Fibroblast of upper back skin (primary cell): Measurements from ENCODE around the gene NDUFV1.
A peak's percentile ranks its signal among the peaks of the same experiment; 100 is the strongest.
"Not testable (repeated sequence)": the region's sequence is repeated elsewhere in the genome, so short reads cannot be mapped to it uniquely, and the experiment has no call there.

Source experiments
- DNase-seq: peaks from one replicate; pipeline ENCODE4 v3.0.0-alpha.2; 2013

Gene NDUFV1

DNA sequence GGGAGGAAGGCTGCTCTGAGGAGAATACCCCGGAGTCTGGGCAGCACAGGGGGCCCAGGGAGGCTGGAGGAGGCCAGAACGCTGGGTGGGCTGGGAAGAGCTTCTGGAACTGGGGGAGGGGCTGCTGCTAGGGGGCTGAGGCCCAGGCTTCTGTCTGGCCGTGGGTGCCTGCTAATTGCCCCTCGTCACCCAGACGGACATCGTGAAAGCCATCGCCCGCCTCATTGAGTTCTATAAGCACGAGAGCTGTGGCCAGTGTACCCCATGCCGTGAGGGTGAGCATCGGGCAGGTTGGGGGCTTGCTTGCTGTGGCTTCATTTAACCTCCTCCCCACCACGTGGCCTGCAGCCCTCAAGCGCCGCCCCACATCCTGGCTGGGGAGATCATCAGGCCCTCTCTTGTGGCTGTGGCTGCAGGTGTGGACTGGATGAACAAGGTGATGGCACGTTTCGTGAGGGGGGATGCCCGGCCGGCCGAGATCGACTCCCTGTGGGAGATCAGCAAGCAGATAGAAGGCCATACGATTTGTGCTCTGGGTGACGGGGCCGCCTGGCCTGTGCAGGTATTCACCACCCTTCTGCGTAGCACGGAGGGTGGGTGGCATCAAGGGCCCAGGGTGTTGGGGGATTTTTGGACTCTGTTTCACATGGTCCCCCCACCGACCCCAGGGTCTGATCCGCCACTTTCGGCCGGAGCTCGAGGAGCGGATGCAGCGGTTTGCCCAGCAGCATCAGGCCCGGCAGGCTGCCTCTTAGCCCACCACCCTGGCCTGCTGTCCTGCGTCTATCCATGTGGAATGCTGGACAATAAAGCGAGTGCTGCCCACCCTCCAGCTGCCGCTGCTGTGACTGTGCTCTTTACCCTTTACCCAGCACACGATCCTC, 5.2 kb downstream of the NDUFV1 start:
- DNase-seq, result no peak

DNA sequence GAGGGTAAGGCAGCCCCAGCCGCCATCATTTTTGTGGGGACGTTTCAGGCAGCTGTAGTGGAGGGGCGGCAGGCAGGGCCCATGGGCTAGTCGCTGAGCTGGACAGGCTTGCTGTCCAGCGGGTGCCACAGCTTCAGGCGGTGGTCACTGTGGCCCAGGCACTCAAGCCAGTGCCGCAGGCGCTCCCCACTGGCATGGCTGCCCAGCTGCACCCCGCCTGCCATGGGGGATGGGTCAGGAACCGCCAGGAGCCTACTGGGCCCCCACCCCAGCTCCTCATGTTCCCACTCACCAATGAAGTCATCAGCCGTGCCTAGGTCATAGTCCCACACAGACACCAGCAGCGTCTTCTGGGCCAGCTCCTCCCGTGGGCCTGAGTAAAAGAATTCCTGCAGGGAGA, 6.0 kb downstream of the NDUFV1 start:
- no peak for DNase-seq

- DNase-seq, result no peak
These were observed 6.7 kb downstream of the NDUFV1 start for GRCh38 chr11:67613313-67613959.

GRCh38 chr11:67613960-67614715, 7.4 kb downstream of the NDUFV1 start:
- peak; percentile 22 for DNase-seq

- DNase-seq, result no peak
These were observed 8.3 kb downstream of the NDUFV1 start for GRCh38 chr11:67614730-67615714.

DNA sequence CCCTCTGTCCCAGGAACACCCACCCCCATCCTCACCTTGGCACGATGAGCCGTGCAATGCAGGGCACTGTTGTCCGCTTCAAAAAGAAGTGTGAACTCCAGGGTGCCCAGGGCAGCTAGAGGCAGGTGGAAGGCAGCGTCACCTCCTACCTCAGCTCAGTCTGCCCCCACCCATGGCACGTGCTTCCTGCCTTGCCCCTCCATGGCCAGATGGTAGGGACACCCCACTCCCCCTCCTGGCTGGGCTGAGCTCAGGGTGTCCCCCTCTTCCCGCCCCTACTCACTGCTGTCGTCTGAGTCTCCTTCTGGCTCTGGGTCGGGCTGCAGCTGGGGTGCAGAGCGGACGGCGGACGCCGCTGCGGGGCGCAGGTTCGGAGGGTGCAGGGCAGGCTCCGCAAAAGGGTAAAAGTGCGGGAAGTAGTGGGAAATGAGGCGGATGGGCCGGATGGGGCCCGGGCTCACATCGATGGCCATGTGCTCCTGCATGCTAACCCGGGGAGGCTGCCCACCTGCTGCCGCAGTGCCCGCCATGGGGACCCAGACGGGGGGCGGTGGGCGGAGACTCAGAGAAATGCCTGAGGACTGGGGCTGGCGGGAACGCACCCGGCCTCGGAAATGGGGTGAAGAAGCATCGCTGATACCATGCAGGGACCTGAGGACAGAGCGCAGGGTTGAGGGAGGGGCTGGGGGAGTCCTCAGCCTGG, 9.1 kb downstream of the NDUFV1 start:
- no peak for DNase-seq

- no peak for DNase-seq
These were observed 9.9 kb downstream of the NDUFV1 start for GRCh38 chr11:67616431-67617242.

DNA sequence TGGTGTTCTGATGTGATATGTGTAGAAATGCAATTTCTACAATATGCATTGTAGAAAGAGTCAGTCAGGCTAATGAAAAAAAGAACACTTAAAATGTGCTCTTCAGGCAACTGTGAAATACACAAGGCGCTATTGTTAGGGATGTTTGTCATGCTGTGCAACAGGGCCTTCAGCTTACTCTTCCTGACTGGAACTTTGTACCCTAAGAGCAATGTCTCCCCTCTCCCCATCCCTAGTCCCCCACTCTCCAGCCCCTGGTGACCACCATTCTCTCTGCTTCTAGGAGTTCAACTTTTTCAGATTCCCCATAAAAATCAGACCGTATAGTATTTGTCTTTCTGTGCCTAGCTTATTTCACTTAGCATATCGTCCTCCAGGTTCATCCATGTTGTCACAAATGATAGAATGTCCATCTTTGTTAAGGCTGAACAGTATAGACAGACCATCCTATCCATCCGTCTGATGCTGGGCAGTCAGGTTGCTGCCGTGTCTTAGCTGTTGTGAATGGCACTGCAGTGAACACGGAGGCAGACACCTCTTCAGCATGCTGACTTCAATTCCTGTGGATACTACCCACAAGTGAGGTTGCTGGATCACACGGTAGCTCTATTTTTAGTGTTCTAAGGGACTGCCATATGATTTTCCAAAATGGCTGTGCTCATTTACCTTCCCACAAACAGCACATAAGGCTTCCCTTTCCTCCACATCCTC, 10.7 kb downstream of the NDUFV1 start:
- no peak for DNase-seq

DNA sequence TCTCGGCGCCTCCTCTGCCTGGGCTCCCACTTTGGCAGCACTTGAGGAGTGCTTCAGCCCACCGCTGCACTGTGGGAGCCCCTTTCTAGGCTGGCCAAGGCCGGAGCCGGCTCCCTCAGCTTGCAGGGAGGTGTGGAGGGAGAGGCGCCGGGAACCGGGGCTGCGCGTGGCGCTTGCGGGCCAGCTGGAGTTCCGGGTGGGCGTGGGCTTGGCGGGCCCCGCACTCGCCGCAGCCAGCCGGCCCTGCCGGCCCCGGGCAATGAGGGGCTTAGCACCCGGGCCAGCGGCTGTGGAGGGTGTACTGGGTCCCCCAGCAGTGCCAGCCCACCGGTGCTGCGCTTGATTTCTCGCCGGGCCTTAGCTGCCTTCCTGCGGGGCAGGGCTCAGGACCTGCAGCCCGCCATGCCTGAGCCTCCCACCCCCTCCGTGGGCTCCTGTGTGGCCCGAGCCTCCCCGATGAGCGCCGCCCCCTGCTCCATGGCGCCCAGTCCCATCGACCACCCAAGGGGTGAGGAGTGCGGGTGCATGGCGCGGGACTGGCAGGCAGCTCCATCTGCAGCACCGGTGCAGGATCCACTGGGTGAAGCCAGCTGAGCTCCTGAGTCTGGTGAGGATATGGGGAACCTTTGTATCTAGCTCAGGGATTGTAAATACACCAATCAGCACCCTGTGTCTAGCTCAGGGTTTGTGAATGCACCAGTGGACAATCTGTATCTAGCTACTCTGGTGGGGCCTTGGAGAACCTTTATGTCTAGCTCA, 12.3 kb downstream of the NDUFV1 start:
- not testable (repeated sequence) for DNase-seq

- DNase-seq, result not testable (repeated sequence)
These were observed 13.2 kb downstream of the NDUFV1 start for GRCh38 chr11:67619683-67620618.

DNA sequence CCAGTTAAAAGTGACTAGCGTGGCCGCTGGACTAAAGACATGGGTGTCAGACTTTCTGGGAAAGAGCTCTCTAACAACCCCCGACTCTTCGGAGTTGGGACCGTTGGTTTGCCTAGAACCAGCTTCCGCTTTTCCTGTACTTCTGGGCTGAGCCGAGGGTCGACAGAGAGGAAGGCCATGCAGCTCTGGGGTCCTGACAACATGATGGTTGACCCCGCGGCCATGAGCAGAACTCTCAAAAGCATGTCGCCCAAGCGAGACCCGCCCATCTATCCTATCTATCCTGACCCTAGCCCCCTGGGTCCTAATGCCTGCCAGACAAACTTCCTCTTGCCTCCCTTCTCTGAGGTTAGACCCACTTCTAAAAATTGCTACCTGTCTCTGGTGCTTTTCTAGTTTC, 13.9 kb downstream of the NDUFV1 start:
- DNase-seq, result not testable (repeated sequence)

DNA sequence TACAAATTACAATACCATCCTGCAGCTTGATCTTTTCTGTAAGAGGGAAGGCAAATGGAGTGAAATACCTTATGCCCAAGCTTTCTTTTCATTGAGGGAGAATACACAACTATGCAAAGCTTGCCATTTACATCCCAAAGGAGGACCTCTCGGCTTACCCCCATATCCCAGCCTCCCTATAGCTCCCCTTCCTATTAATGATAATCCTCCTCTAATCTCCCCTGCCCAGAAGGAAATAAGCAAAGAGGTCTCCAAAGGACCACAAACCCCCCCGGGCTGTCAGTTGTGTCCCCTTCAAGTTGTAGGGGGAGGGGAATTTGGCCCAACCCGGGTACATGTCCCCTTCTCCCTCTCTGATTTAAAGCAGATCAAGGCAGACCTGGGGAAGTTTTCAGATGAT, 15.2 kb downstream of the NDUFV1 start:
- not testable (repeated sequence) for DNase-seq

DNA sequence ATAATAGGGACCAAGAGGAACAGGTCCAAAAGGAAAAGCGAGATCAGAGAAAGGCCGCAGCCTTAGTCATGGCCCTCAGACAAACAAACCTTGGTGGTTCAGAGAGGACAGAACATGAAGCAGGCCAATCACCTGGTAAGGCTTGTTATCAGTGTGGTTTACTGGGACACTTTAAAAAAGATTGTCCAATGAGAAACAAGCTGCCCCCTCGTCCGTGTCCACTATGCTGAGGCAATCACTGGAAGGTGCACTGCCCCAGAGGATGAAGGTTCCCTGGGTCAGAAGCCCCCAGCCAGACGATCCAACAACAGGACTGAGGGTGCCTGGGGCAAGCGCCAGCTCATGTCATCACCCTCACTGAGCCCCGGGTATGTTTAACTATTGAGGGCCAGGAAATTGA, 16.2 kb downstream of the NDUFV1 start:
- not testable (repeated sequence) for DNase-seq

- not testable (repeated sequence) for DNase-seq
These were observed 17.1 kb downstream of the NDUFV1 start for GRCh38 chr11:67623795-67624194.

GRCh38 chr11:67626131-67626833, 19.5 kb downstream of the NDUFV1 start:
- not testable (repeated sequence) for DNase-seq

GRCh38 chr11:67626970-67627369, 20.2 kb downstream of the NDUFV1 start:
- DNase-seq, result no peak

GRCh38 chr11:67627441-67627811, 20.7 kb downstream of the NDUFV1 start:
- no peak for DNase-seq
